NB4 (cell line): ENCODE results near the gene SCGB1C1.
A peak's percentile ranks its signal among the peaks of the same experiment; 100 is the strongest.

ENCODE experiments used
- CTCF ChIP-seq: IDR thresholded peaks from one replicate; pipeline ENCODE4 v1.5.1; 2012; ENCODE audit warnings: low read depth, low read length
- MAX ChIP-seq: IDR thresholded peaks from 2 replicates; pipeline ENCODE4 v1.6.1; 2011; ENCODE audit warnings: low read depth, low read length
- POLR2A ChIP-seq: IDR thresholded peaks from 2 replicates; pipeline ENCODE4 v1.6.1; 2011; ENCODE audit warnings: mild to moderate bottlenecking; ENCODE audit not compliant: insufficient read length; ENCODE audit errors: extremely low read depth

GRCh38 chr11:225734-226453 lies 33.0 kb downstream of the SCGB1C1 start:
- TF ChIP-seq CTCF, result no peak
- no peak for TF ChIP-seq POLR2A
- TF ChIP-seq MAX, result peak; percentile 73; the same call in 1 of the 2 replicates
